WTC11 (cell line): ENCODE data around the gene KLK6.

Experiments
- ATF2 ChIP-seq: sonication (generic); formaldehyde crosslinking; IDR thresholded peaks from 2 replicates; pipeline ENCODE4 v1.8.1; 2022; ENCODE audit warnings: low read depth, missing genetic modification reagents, borderline replicate concordance
- CREM ChIP-seq: sonication (generic); formaldehyde crosslinking; IDR thresholded peaks from 2 replicates; pipeline ENCODE4 v1.8.1; 2022; ENCODE audit warnings: mild to moderate bottlenecking, missing genetic modification reagents, moderate library complexity
- CTCF ChIP-seq: fragments of 200-600 bp; IDR thresholded peaks from 2 replicates; pipeline ENCODE4 v1.8.0; 2022; ENCODE audit warnings: antibody characterized with exemption
- E2F1 ChIP-seq: sonication (generic); formaldehyde crosslinking; IDR thresholded peaks from 2 replicates; pipeline ENCODE4 v1.8.0; 2022; ENCODE audit warnings: mild to moderate bottlenecking, missing genetic modification reagents
- E2F4 ChIP-seq: sonication (generic); formaldehyde crosslinking; IDR thresholded peaks from 2 replicates; pipeline ENCODE4 v1.8.1; 2022; ENCODE audit warnings: low read depth, mild to moderate bottlenecking, moderate library complexity, missing genetic modification reagents, borderline replicate concordance
- ELF4 ChIP-seq: sonication (generic); formaldehyde crosslinking; IDR thresholded peaks from 2 replicates; pipeline ENCODE4 v1.8.1; 2022; ENCODE audit warnings: low read depth, mild to moderate bottlenecking, moderate library complexity, missing genetic modification reagents
- STAT6 ChIP-seq: sonication (generic); formaldehyde crosslinking; conservative IDR thresholded peaks from 2 replicates; pipeline ENCODE4 v1.8.1; 2023; ENCODE audit warnings: mild to moderate bottlenecking, low read depth, missing genetic modification reagents, moderate library complexity
- TP53 ChIP-seq: sonication (generic); formaldehyde crosslinking; IDR thresholded peaks from 2 replicates; pipeline ENCODE4 v1.8.1; 2023; ENCODE audit warnings: mild to moderate bottlenecking, missing genetic modification reagents
- TF ChIP-seq, protein P1 (sequence below): sonication (generic); formaldehyde crosslinking; IDR thresholded peaks from 2 replicates; pipeline ENCODE4 v1.8.1; 2023; ENCODE audit warnings: mild to moderate bottlenecking, missing genetic modification reagents, moderate library complexity
- TF ChIP-seq, protein P2 (sequence below): sonication (generic); formaldehyde crosslinking; IDR thresholded peaks from 2 replicates; pipeline ENCODE4 v1.8.1; 2022; ENCODE audit warnings: mild to moderate bottlenecking, moderate library complexity, missing genetic modification reagents
- TF ChIP-seq, protein P3 (sequence below): sonication (generic); formaldehyde crosslinking; IDR thresholded peaks from 2 replicates; pipeline ENCODE4 v1.8.0; 2023; ENCODE audit warnings: missing genetic modification reagents
- TF ChIP-seq, protein P4 (sequence below): sonication (generic); formaldehyde crosslinking; IDR thresholded peaks from 2 replicates; pipeline ENCODE4 v1.8.0; 2022; ENCODE audit warnings: mild to moderate bottlenecking, missing genetic modification reagents
- TF ChIP-seq, protein P5 (sequence below): sonication (generic); formaldehyde crosslinking; IDR thresholded peaks from 2 replicates; pipeline ENCODE4 v1.8.0; 2023; ENCODE audit warnings: mild to moderate bottlenecking, missing genetic modification reagents

GRCh38 chr19:51000981-51001380 lies 31.6 kb upstream of the KLK6 start:
- TF ChIP-seq TP53 (CRISPR knock-in tag) (0 out of 2 replicates have a peak, but pooled peaks have one; percentile 43), CTCF (no peak), E2F4 (CRISPR knock-in tag) (no peak), ELF4 (CRISPR knock-in tag) (no peak), E2F1 (CRISPR knock-in tag) (no peak), STAT6 (CRISPR knock-in tag) (no peak), CREM (CRISPR knock-in tag) (no peak), ATF2 (CRISPR knock-in tag) (no peak)
- TF ChIP-seq, protein P1, sequence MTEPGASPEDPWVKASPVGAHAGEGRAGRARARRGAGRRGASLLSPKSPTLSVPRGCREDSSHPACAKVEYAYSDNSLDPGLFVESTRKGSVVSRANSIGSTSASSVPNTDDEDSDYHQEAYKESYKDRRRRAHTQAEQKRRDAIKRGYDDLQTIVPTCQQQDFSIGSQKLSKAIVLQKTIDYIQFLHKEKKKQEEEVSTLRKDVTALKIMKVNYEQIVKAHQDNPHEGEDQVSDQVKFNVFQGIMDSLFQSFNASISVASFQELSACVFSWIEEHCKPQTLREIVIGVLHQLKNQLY = no peak
- TF ChIP-seq, protein P2, sequence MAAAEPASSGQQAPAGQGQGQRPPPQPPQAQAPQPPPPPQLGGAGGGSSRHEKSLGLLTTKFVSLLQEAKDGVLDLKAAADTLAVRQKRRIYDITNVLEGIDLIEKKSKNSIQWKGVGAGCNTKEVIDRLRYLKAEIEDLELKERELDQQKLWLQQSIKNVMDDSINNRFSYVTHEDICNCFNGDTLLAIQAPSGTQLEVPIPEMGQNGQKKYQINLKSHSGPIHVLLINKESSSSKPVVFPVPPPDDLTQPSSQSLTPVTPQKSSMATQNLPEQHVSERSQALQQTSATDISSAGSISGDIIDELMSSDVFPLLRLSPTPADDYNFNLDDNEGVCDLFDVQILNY (CRISPR knock-in tag) = no peak
- TF ChIP-seq, protein P3, sequence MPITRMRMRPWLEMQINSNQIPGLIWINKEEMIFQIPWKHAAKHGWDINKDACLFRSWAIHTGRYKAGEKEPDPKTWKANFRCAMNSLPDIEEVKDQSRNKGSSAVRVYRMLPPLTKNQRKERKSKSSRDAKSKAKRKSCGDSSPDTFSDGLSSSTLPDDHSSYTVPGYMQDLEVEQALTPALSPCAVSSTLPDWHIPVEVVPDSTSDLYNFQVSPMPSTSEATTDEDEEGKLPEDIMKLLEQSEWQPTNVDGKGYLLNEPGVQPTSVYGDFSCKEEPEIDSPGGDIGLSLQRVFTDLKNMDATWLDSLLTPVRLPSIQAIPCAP (CRISPR knock-in tag) = no peak
- TF ChIP-seq, protein P4, sequence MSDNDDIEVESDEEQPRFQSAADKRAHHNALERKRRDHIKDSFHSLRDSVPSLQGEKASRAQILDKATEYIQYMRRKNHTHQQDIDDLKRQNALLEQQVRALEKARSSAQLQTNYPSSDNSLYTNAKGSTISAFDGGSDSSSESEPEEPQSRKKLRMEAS = peak; percentile 71; the same call in 1 of the 2 replicates
- TF ChIP-seq, protein P5, sequence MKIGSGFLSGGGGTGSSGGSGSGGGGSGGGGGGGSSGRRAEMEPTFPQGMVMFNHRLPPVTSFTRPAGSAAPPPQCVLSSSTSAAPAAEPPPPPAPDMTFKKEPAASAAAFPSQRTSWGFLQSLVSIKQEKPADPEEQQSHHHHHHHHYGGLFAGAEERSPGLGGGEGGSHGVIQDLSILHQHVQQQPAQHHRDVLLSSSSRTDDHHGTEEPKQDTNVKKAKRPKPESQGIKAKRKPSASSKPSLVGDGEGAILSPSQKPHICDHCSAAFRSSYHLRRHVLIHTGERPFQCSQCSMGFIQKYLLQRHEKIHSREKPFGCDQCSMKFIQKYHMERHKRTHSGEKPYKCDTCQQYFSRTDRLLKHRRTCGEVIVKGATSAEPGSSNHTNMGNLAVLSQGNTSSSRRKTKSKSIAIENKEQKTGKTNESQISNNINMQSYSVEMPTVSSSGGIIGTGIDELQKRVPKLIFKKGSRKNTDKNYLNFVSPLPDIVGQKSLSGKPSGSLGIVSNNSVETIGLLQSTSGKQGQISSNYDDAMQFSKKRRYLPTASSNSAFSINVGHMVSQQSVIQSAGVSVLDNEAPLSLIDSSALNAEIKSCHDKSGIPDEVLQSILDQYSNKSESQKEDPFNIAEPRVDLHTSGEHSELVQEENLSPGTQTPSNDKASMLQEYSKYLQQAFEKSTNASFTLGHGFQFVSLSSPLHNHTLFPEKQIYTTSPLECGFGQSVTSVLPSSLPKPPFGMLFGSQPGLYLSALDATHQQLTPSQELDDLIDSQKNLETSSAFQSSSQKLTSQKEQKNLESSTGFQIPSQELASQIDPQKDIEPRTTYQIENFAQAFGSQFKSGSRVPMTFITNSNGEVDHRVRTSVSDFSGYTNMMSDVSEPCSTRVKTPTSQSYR (CRISPR knock-in tag) = no peak
